ENCODE measurements around the gene C1orf159.
"Not testable (repeated sequence)": the region's sequence is repeated elsewhere in the genome, so short reads cannot be mapped to it uniquely, and the experiment has no call there.

The C1orf159 gene

DNA sequence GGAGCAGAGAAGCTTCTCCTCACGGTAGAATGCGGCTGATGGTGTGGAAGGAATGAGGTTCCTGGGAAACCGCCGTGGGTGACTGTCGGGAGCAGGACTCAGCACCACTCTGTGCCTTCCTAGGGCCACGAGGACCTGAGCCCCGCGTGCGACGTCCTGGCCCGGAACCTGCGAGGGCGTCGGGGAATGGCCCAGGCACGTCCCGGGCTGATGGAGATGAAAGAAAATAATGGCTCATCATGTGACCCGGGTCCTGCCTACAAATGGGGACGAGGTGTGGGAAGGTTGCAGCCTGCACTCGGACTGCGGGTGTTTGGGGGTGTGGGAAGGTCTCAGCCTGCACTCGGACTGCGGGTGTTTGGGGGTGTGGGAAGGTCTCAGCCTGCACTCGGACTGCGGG is 32.7 kb upstream of the C1orf159 start:
- DNase-seq = no peak

- no peak for DNase-seq
Measured at GRCh38 chr1:1148061-1148460, 32.2 kb upstream of the C1orf159 start.

- DNase-seq = no peak
Measured at GRCh38 chr1:1146596-1146995, 30.7 kb upstream of the C1orf159 start.

- no peak for DNase-seq
Measured at GRCh38 chr1:1146026-1146425, 30.1 kb upstream of the C1orf159 start.

DNA sequence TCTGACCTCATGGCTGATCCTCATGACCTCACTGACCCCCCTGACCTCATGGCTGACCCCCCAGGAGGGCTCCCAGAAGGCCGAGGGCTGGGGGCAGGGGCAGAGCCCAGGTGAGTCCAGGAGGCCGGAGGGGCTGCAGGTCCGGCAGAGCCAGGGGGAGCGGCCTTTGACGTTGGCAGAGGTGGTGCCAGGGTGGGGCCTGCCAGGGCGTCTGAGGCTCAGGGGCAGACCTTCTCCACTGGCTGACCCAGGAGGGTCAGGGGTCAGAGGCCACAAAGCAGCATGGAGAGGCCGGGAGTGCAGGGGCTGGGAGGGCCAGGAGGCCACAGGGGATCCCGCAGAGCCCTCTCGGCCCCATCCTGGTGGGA is 29.6 kb upstream of the C1orf159 start:
- no peak for DNase-seq

DNA sequence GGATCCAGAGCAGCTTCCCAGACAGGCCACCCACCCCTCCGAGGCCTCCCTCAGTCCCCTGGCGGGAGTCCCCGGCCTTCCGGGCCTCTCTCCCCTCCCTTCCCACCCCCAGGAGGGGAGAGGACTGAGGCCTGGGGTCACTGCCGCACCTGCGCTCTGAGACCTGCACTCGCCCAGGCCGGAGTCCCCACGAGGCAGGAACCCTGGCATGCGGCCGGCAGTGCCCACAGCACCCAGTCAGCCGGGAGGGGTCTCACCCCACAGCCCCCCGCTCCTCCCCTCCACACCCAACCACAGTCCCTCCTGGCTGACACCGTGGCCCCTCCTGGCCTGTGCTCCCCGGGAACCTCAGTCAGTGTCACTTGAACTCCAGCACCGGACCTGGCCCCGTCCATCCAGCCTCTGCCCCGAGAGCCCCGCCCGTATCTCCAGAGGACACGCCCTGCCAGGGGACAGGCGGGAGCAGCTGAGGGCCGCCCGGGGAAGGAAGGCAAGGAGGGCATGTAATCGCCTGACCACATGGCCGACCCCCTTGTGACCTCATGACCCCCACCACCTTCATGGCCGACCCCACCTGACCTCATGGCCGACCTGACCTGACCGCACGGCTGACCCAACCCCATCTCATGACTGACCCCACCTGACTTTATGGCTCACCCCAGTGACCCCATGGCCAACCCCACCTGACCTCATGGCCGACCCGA is 29.1 kb upstream of the C1orf159 start:
- no peak for DNase-seq

- DNase-seq = peak in 2 of 4 experiments; percentile 56 to 60
Measured at GRCh38 chr1:1144122-1144842, 28.4 kb upstream of the C1orf159 start.

DNA sequence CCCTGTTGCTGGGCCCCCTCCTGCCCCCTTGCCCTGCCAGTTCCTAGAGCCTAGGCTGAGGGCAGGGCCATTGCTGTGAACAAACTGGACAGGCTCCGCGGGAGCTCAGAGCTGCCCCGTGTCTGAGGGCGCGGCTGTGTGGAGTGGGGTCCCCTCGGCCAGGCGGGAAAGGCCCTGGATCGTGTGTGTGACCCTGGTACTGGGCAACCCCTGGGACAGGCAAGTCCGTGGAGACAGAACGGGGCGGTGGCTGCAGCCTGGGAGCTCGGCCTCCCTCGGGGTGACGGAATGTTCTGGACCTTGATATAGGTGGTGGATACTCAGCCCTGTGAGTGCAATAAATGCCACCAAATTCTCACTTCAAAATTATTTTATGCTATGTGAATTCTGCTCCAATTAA is 27.7 kb upstream of the C1orf159 start:
- no peak for DNase-seq

- DNase-seq = no peak
Measured at GRCh38 chr1:1142844-1143243, 27.0 kb upstream of the C1orf159 start.

DNA sequence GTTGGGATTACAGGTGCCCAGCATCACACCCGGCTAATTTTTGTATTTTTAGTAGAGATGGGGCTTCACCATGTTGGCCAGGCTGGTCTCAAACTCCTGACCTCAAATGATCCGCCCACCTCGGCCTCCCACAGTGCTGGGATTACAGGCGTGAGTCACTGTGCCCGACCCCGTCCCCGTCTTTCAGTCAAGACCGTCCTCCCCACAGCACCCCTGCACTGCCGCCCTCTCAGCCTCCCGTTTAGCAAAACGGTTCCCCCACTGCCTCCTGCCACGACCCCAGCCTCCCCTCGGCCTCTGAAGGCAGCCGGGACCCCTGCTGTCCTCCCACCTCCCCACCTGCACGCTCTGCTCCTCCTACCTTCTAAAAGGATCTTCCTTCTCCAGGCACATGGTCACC is 26.5 kb upstream of the C1orf159 start:
- not testable (repeated sequence) for DNase-seq

DNA sequence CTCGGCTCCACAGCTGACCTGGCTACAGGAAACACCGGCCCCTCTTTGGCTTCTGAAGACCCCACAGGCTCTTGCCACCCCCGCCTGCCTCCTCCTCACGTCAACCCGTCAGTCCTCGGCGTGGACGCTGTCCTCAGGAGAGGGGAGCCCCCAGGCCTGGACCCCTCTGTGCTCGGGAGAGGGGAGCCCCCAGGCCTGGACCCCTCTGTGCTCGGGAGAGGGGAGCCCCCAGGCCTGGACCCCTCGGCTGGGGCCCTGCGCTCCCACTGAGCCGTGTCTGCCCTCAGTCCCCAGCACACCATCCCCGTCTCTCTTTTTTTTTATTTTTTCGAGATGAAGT is 26.0 kb upstream of the C1orf159 start:
- no peak for DNase-seq

GRCh38 chr1:1141244-1141910 is 25.5 kb upstream of the C1orf159 start:
- no peak for DNase-seq

DNA sequence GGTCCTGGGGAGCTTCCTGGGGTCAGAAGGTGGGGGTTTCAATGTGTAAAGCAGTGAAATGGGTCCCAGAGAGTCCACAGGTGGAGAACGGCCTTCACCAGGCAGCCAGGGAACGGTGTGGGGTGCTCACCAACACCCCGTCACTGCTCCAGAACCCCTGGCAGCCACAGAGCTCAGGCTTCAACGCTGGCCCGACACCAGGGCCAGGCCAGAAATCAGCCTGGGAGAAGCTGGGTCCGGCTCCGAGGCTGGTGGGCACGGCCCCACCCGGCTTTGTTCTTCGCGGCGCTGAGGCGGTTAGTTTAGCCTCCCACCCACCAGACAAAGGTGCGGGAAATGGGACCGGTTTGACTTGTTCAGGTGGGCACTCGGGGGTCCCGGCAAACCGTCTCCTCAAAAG is 24.8 kb upstream of the C1orf159 start:
- no peak for DNase-seq

GRCh38 chr1:1137256-1138045 is 21.6 kb upstream of the C1orf159 start:
- DNase-seq = peak; percentile 30 to 50 (median 43)

DNA sequence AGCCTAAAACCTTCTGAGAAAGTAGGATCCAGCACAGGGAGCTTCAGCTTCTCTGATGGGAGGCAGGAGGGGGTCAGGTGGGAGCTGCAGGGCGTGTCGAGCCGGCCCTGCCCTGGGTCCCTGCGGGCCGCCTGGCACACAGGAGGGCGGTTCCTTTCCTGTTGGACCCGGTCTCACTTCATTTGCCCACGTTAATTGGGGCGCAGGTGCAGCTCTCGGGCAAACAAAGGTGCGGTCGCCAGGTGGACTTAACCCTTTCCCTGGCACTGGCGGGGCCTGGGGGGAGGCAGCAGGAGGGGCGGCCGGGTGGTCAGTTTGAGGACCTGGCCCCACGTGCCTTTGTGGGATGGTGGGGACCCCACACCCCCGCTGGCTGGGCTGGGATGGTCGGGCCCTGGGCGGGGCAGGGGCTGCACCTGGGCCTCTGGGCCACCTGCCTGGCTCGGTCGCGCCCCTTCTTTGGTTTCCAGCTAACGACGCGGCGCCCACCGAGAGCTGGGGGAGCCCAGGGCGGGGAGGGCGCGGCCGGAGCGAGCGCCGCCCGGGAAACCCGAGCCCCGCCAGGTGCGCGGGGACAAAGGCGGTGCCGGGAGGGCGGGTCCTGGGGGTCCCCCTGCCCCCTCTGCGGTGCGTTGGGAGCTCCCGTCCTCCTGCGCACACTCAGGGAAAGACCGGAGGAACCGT is 20.8 kb upstream of the C1orf159 start:
- no peak for DNase-seq

DNA sequence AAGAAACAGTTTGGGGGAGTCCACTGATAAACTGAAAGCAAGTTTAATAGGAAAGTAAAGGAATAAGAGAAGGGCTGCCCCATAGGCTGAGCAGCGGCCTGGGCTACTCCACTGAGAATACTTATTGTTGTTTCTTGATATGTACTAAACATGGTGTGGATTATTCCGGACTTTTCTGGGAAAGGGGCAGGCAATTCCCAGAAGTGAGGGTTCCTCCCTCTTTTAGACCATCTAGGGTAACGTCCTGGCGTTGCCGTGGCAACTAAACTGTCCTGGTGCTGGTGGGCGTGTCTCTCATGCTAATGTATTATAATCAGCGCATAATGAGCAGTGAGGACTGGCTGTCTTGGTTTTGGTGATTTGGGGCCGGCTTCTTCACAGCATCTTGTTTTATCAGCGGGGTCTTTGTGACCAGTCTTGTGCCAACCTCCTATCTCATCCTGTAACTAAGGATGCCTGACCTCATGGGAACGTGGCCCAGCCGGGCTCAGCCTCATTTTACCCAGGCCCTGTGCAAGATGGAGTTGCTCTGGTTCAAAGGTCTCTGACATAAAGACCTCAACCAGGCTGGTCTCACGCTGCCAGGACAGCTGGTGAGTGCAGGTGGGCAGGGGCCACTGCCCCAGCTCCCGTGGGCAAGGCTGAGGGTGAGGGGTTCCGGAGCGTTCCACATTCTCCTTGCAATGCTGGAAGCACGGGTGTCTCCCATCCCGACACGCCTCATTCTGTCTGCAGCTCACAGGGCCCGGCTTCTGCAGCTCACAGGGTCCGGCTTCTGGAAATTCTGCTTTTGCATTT is 19.6 kb upstream of the C1orf159 start:
- no peak for DNase-seq

DNA sequence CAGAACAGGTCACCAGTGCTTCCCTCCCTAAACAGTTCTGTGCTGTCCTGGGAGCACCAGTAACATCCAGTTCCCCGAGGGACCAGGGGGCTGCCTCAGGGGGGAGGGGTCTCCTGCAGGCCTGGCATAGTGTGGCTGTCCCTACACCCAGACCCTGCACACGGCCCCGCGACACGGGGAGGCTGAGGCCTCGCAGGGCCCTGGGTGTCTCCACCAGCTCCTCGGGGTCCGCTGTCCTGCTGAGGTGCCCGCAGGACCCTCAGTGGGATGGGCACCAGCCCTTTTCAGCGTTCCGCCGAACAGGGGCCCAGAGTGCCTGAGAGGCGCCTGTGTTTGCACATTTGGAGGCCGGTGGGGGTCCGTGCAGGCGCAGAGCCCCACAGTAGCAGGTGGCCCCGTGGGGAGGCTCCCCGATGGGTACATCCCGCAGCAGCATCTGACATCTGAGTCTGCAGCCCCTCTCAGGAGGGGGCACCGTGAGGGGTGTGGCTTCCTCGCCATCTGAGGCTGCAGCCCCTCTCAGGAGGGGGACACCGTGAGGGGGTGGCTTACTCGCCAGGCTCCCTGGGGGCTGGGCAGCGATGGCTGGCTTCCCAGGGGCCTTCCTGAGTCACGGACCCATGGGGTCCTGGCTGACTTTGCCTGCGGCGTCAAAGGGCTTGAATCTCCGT is 18.5 kb upstream of the C1orf159 start:
- DNase-seq = no peak

DNA sequence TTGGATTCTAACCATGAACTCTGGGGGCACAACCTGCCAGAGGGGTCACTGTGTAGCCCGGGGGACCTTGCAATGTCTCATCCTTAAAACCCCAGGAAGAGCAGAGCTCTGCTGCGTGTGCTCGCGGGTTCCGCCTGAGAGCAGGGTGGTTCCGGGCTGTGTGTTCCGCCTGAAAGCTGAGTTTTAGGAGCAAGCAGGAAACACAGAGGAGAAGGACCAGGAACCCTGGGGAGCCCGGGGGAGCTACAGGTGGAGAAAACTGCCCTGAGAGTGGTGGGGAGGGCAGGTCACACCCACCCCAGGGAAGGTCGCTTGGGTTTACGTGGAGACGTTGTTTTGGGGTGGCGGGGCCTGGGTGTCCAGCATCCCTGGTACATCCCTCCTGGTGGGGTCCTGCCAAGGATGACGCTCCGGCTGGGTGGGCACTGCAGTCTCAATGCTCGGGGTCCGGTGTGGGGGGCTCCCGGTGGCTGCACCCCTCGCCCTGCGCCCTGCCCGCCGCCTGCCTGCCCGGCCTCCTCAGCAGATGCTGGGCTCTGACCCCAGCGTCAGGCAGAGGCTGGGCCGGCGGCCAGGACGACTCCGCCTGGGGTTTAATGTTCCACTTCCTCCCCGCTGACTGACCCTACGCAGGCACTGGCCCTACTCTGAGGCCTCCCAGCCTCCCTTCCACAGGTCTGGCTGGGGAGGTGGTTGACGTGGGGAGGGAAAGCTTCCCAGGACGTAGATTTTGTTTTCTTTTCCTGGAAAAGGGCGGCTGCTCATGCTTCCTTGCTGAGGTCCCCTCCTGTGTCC is 17.3 kb upstream of the C1orf159 start:
- DNase-seq = no peak

DNA sequence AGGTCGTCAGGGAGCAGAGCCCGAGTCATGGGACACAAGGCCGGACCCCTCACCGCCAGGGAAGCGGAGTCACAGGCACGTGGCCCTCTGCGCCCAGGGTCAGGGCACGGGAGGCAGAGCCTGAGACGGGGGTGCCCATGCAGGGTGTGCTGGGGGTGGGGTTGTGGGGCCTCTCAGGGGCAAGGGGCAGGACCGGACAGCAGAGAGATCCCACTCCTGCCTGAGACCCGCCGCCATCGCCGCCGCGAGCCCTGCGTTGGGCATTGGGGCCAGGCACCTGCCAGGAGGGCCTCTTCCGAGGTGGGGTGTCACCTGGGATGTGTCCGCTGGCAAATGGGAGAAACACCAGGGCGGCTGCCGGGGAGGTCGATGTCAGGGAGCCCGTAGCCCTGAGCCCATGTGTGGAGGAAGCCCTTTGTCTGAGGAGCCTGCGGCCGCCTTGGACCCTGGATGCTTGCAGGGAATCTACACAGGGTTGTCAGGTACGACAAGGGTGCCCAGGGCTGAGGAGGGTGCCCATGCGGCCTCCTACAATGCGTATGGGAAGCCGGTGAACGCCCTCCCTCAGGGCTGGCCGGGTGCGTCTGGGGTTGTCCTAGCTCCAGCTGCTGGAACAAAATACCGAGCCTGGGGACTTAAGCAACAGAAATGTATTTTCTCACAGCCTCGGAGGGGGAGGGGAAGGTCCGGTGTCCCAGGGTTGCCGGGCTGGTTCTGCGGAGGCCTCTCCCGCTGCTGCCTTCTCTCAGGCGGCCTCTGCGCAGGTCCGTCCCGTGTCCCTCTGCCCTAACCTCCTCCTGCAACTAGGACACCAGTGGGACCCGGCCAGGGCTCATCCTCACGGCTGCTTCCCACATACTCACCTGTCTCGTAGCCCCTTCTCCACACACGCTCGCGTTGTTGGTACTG is 16.4 kb upstream of the C1orf159 start:
- no peak for DNase-seq
